ENCODE measurements around the gene MAGEF1. TPM values are rescaled to one million over a fixed set of nuclear protein-coding genes. Genes with fewer than 3 reads are reported as not detected.

Gene MAGEF1
- total RNA-seq, 1 donor from 2014 or later = 30.4 TPM

- DNase-seq (ENCODE audit: low spot score) = no peak
Measured at GRCh38 chr3:184669578-184669977, 42.3 kb downstream of the MAGEF1 start.

GRCh38 chr3:184666442-184666841 is 45.4 kb downstream of the MAGEF1 start:
- no peak for DNase-seq (ENCODE audit: low spot score)

- no peak for DNase-seq (ENCODE audit: low spot score)
Measured at GRCh38 chr3:184665101-184665500, 46.8 kb downstream of the MAGEF1 start.

GRCh38 chr3:184663756-184664155 is 48.1 kb downstream of the MAGEF1 start:
- DNase-seq (ENCODE audit: low spot score) = no peak

GRCh38 chr3:184663356-184663755 is 48.5 kb downstream of the MAGEF1 start:
- DNase-seq (ENCODE audit: low spot score) = no peak

GRCh38 chr3:184662187-184662586 is 49.7 kb downstream of the MAGEF1 start:
- DNase-seq (ENCODE audit: low spot score) = no peak

GRCh38 chr3:184660931-184661330 is 50.9 kb downstream of the MAGEF1 start:
- no peak for DNase-seq (ENCODE audit: low spot score)

Other genes with a start within 250 kb of the MAGEF1 start
- gene EPHB3, start 150.3 kb downstream of the MAGEF1 start, total RNA-seq = 4.9 TPM
- 86.4 TPM for gene VPS8, start 100.1 kb upstream of the MAGEF1 start, total RNA-seq